Right lobe of liver (tissue), 6 donors: ENCODE measurements around the gene TRABD2B. TPM values are rescaled to one million over a fixed set of nuclear protein-coding genes. Genes with fewer than 3 reads are reported as not detected.

Experiments
- ATAC-seq, 4 donors: fragments of 200-7000 bp; cut with Tn5 transposase; one replicate each; pipeline ENCODE4 v1.9.1; 2020; ENCODE audit warnings: mild to moderate bottlenecking in 4 of 4, moderate library complexity in 4 of 4
- DNase-seq, 3 donors: peaks; one replicate each; pipeline ENCODE4 v3.0.0-alpha.2; 2020
- H3K27ac ChIP-seq, 3 donors: fragments of 200-600 bp; one replicate each; pipeline ENCODE4 v1.8.0; 2022
- H3K27me3 ChIP-seq, 2 donors: fragments of 200-600 bp; one replicate each; pipeline ENCODE4 v1.8.0; 2022
- H3K36me3 ChIP-seq, 4 donors: fragments of 200-600 bp; sonication (generic) in 1 of 4; one replicate each; pipeline versions ENCODE4 v1.5.1 to v1.8.0; 2017 to 2022; ENCODE audit warnings: control low read depth in 1 of 4
- H3K4me1 ChIP-seq, 4 donors: fragments of 200-600 bp; sonication (generic) in 1 of 4; one replicate each; pipeline versions ENCODE4 v1.5.1 to v1.8.0; 2017 to 2022; ENCODE audit warnings: control low read depth in 1 of 4
- H3K4me3 ChIP-seq, 3 donors: fragments of 200-600 bp; one replicate each; pipeline ENCODE4 v1.8.0; 2022
- H3K9me3 ChIP-seq, 4 donors: fragments of 200-600 bp; sonication (generic) in 1 of 4; one replicate each; pipeline versions ENCODE4 v1.5.1 to v1.8.0; 2017 to 2022; ENCODE audit warnings: control low read depth in 1 of 4
- CTCF ChIP-seq, 4 donors: fragments of 200-600 bp in 3 of 4; fragments of 450-650 bp in 1 of 4; IDR thresholded peaks; one replicate each; pipeline versions ENCODE4 v1.5.1 to v1.8.0; 2016 to 2022; ENCODE audit warnings: antibody characterized with exemption in 4 of 4, mild to moderate bottlenecking in 2 of 4
- POLR2A ChIP-seq: fragments of 450-650 bp; IDR thresholded peaks from one replicate; pipeline ENCODE4 v1.6.1; 2017; ENCODE audit warnings: antibody characterized with exemption, mild to moderate bottlenecking
- WGBS: methylation state at CpG from one replicate; pipeline ENCODE4 v1.1.6; 2018; ENCODE audit warnings: low coverage, low lambda C conversion rate; ENCODE audit not compliant: insufficient coverage; ENCODE audit errors: missing lambda C conversion rate; 5-methylcytosine and 5-hydroxymethylcytosine counted together
- intact Hi-C, 2 donors: fragments of 100-400 bp; cut with DNase I; formaldehyde crosslinking; loops; one replicate each; pipeline versions ENCODE4 v1.11.2 to v1.14.1; 2022
- total RNA-seq, 6 experiments: library from RNA; depleted of rRNA in 2 of 6; stranded (reverse); fragments of >200 nt in 2 of 6; fragmentation: NEBNext Ultra II Directional in 3 of 6; extraction: Animal tissue kit (Norgen Biotek cat#: 25700) in 3 of 6; gene quantifications; one replicate each; pipeline versions ENCODE4 v1.1.0 to v1.2.4, GENCODE V29; 2016 to 2023
- donor health status: DM: no; HTN: yes; CAD: no.
- donor health status: DM: no; HTN: no; CAD: no.
- donor health status: DM: no; HTN: no; CAD: no.
- donor health status: DM: no; HTN: yes; CAD: no.
- donor health status: DM: no; HTN: yes; CAD: no.

The TRABD2B gene
- total RNA-seq, 6 experiments from 2014 or later, result 0.55 to 9.5 (median 1.8) TPM

GRCh38 chr1:47769295-47769694 is 227.9 kb downstream of the TRABD2B start:
- H3K27me3 ChIP-seq, result no peaks in the 10 kb centered on the region
- DNase-seq (peak in 1 of 3 donors; percentile 22), ATAC-seq (no peak)
- H3K36me3 ChIP-seq, result no peaks in the 10 kb centered on the region
- H3K4me1 ChIP-seq, result no peaks in the 10 kb centered on the region
- no peak overlapping the region for H3K27ac ChIP-seq
- WGBS, result 83% methylated on average over 1 of the region's 3 CpGs
- no peaks in the 10 kb centered on the region for H3K9me3 ChIP-seq
- no peak overlapping the region for H3K4me3 ChIP-seq
- intact Hi-C loops, result no loop called here
- TF ChIP-seq CTCF (IDR thresholded peaks at IDR 0.05), result no peak
- TF ChIP-seq POLR2A, result no peak

- Histone ChIP-seq H3K4me3 (no peak overlapping the region), H3K36me3 (no peaks in the 10 kb centered on the region), H3K27me3 (no peaks in the 10 kb centered on the region), H3K27ac (no peak overlapping the region), H3K4me1 (no peaks in the 10 kb centered on the region), H3K9me3 (no peaks in the 10 kb centered on the region)
- ATAC-seq (peak in 2 of 4 donors; percentile 4 to 19), DNase-seq (peak in 1 of 3 donors; percentile 31)
- TF ChIP-seq POLR2A, result no peak
- WGBS, result 53% methylated on average over 2 of the region's 11 CpGs
- intact Hi-C loops, result no loop called here
These were observed 229.5 kb downstream of the TRABD2B start for GRCh38 chr1:47767741-47768100.

GRCh38 chr1:47766832-47767740 is 230.1 kb downstream of the TRABD2B start:
- 52% methylated on average over 7 of the region's 12 CpGs for WGBS
- Histone ChIP-seq H3K27me3 (no peaks in the 10 kb centered on the region), H3K4me1 (no peaks in the 10 kb centered on the region)

GRCh38 chr1:47765742-47766485 is 231.3 kb downstream of the TRABD2B start:
- Histone ChIP-seq H3K36me3 (no peaks in the 10 kb centered on the region), H3K27me3 (no peaks in the 10 kb centered on the region), H3K27ac (no peak overlapping the region), H3K9me3 (no peaks in the 10 kb centered on the region), H3K4me1 (no peaks in the 10 kb centered on the region), H3K4me3 (no peak overlapping the region)
- WGBS, result 80% methylated on average over 4 of the region's 22 CpGs
- TF ChIP-seq CTCF (IDR thresholded peaks at IDR 0.05), result no peak
- no peak for TF ChIP-seq POLR2A
- DNase-seq (peak in 1 of 3 donors; percentile 46), ATAC-seq (no peak)
- intact Hi-C loops, result no loop called here

More at GRCh38 chr1:47766832-47767740, 230.1 kb downstream of the TRABD2B start:
- Histone ChIP-seq H3K9me3 (no peaks in the 10 kb centered on the region), H3K4me3 (no peak overlapping the region), H3K27ac (no peak overlapping the region), H3K36me3 (no peaks in the 10 kb centered on the region)
- DNase-seq (peak in 1 of 3 donors; percentile 27), ATAC-seq (peak in 1 of 4 donors; percentile 32)
- intact Hi-C loops, result no loop called here
- TF ChIP-seq CTCF (IDR thresholded peaks at IDR 0.05), result no peak
- no peak for TF ChIP-seq POLR2A

GRCh38 chr1:47765236-47765635 is 231.9 kb downstream of the TRABD2B start:
- intact Hi-C loops, result no loop called here

More at GRCh38 chr1:47765236-47765635, 231.9 kb downstream of the TRABD2B start:
- Histone ChIP-seq H3K27ac (no peak overlapping the region), H3K27me3 (no peaks in the 10 kb centered on the region), H3K9me3 (no peaks in the 10 kb centered on the region), H3K4me1 (no peaks in the 10 kb centered on the region), H3K4me3 (no peak overlapping the region), H3K36me3 (no peaks in the 10 kb centered on the region)
- DNase-seq, result peak in 1 of 3 donors; percentile 31
- 83% methylated on average over 7 of the region's 8 CpGs for WGBS
- no peak for ATAC-seq
- TF ChIP-seq POLR2A (no peak), CTCF (IDR thresholded peaks at IDR 0.05) (no peak)
